ENCODE results near the gene AUTS2. TPM values are rescaled to one million over a fixed set of nuclear protein-coding genes. Genes with fewer than 3 reads are reported as not detected.

AUTS2 gene
- total and polyA plus RNA-seq, 2 of the 8 experiments (the other 6 are each of a cell fraction or from before 2014, with no cell fraction given): 25.9 to 101 TPM

DNA sequence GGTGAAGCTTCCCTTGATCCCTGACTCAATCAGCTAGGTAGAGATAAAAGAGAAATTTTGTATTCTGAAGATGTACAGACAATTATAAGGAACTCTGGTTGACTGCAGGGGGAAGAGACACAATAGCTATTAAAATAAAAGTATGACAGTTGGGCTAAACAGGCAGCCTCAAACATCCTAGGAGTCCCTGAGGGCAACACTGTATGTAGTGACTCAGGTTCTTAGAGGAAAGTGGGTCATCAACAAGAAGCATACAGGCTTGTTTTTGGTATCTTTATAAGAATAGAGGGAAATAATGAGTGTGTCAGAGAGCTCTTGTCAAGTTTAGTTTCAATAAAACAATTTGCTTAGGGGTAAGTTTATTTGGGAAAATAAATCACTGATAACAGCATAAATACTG lies 150.3 kb downstream of the AUTS2 start:
- Histone ChIP-seq H2BK120ac (replicated peaks; ENCODE audit: low read depth, low read length) (no peak overlapping the region), H3K79me2 (ENCODE audit: control insufficient read depth in 1 of 2, insufficient read depth in 2 of 2, low read length in 2 of 2) (no peaks in the 10 kb centered on the region), H3K14ac (ENCODE audit: insufficient read length) (no peak overlapping the region), H2AFZ (ENCODE audit: low read length) (no peak overlapping the region), H3K23ac (ENCODE audit: insufficient read length) (no peak overlapping the region), H4K20me1 (replicated peaks in 1 of 2; ENCODE audit: control insufficient read depth in 1 of 2, insufficient read depth in 2 of 2, low read length in 2 of 2) (no peaks in the 10 kb centered on the region), H3K36me3 (ENCODE audit: control insufficient read depth in 2 of 4, insufficient read depth in 4 of 4, low read length in 3 of 4) (no peaks in the 10 kb centered on the region), H3K4me2 (ENCODE audit: insufficient read depth in 1 of 2, low read depth in 2 of 2, low read length in 2 of 2) (no peak overlapping the region), H4K5ac (ENCODE audit: insufficient read length, low read depth, low read length) (no peak overlapping the region), H3K9ac (replicated peaks in 1 of 4; ENCODE audit: extremely low read depth in 1 of 4, low read depth in 3 of 4, low read length in 3 of 4) (no peak overlapping the region), H3K56ac (replicated peaks; ENCODE audit: insufficient read length, low read depth, low read length) (no peak overlapping the region), H3K4me3 (ENCODE audit: extremely low read depth in 1 of 4, insufficient read depth in 2 of 4, low read depth in 3 of 4, low read length in 4 of 4) (no peak overlapping the region), H3K27ac (ENCODE audit: low read depth, low read length) (no peak overlapping the region), H3K4ac (replicated peaks; ENCODE audit: insufficient read length, low read depth, low read length) (no peak overlapping the region), H2BK15ac (ENCODE audit: low read length) (no peak overlapping the region), H3K4me1 (replicated peaks in 1 of 4; ENCODE audit: control insufficient read depth in 3 of 4, insufficient read depth in 4 of 4, low read length in 3 of 4) (peaks cover 0 to 4% (median 0%) of the 10 kb centered on the region in 4 experiments; a peak in 2 of 7 replicates), H3K79me1 (ENCODE audit: low read depth, low read length) (no peaks in the 10 kb centered on the region), H2BK5ac (ENCODE audit: low read depth, low read length) (no peak overlapping the region), H3K18ac (ENCODE audit: extremely low read depth, low read length) (no peak overlapping the region), H4K91ac (replicated peaks; ENCODE audit: insufficient read length, low read length) (no peak overlapping the region), H4K8ac (ENCODE audit: extremely low read depth, insufficient read depth, low read length) (no peak overlapping the region), H2BK12ac (ENCODE audit: low read depth, low read length) (no peak overlapping the region), H2BK20ac (ENCODE audit: low read length) (no peak overlapping the region), H3K23me2 (ENCODE audit: low read depth, low read length) (no peaks in the 10 kb centered on the region; the same call in 1 of the 2 replicates), H3K9me3 (ENCODE audit: insufficient read depth in 2 of 2, low read depth in 1 of 2, low read length in 1 of 2) (no peaks in the 10 kb centered on the region), H2AK5ac (ENCODE audit: low read depth, low read length) (no peak overlapping the region), H3K27me3 (replicated peaks in 1 of 4; ENCODE audit: control insufficient read depth in 3 of 4, extremely low read depth in 1 of 4, insufficient read depth in 3 of 4, low read length in 3 of 4) (no peaks in the 10 kb centered on the region)
- ChIA-PET POLR2A (ENCODE audit: partially characterized antibody) (interaction anchor here (0.8 to 1.0 kb wide), 2 partner anchors 18 to 136 kb away, joined by 3 to 4 read pairs; no protein-coding TSS in a partner anchor), CTCF (ENCODE audit: partially characterized antibody) (interaction anchor here (1.1 to 2.1 kb wide), 2 partner anchors 9 to 318 kb away, joined by 3 to 6 read pairs; no protein-coding TSS in a partner anchor)
- DNase-seq (ENCODE audit: low read depth in 1 of 2, low spot score in 2 of 2) (no peak), FAIRE-seq (no peak)
- TF ChIP-seq, protein P1, sequence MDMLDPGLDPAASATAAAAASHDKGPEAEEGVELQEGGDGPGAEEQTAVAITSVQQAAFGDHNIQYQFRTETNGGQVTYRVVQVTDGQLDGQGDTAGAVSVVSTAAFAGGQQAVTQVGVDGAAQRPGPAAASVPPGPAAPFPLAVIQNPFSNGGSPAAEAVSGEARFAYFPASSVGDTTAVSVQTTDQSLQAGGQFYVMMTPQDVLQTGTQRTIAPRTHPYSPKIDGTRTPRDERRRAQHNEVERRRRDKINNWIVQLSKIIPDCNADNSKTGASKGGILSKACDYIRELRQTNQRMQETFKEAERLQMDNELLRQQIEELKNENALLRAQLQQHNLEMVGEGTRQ (IDR thresholded peaks at IDR 0.05; ENCODE audit: low read length): no peak
- no peak for TF ChIP-seq JUND (IDR thresholded peaks at IDR 0.05; ENCODE audit: low read length)
